Kidney (tissue), 14 donors: ENCODE measurements around the gene AGXT. TPM values are rescaled to one million over a fixed set of nuclear protein-coding genes. Genes with fewer than 3 reads are reported as not detected.

Experiments
- DNase-seq, 5 donors: peaks; one replicate each; pipeline ENCODE4 v3.0.0-alpha.2; 2013 to 2020
- FAIRE-seq: peaks from 2 replicates; lab custom pipeline; 2012; peaks lifted over from hg19 to GRCh38; lab: Jason Lieb, UNC
- H3K27ac ChIP-seq, 2 donors: one replicate each; pipeline ENCODE4 v1.7.0; 2013; ENCODE audit warnings: low read depth in 2 of 2, low read length in 2 of 2, inconsistent platforms in 1 of 2
- H3K27me3 ChIP-seq: one replicate; pipeline ENCODE4 v1.7.1; 2013; ENCODE audit warnings: low read length, inconsistent platforms; ENCODE audit not compliant: control insufficient read depth, insufficient read depth
- H3K36me3 ChIP-seq, 3 donors: one replicate each; pipeline versions ENCODE4 v1.7.0 to v1.7.1; 2013; ENCODE audit warnings: low read length in 3 of 3, control low read depth in 1 of 3, inconsistent platforms in 1 of 3; ENCODE audit not compliant: insufficient read depth in 3 of 3, control insufficient read depth in 2 of 3
- H3K4me1 ChIP-seq, 3 donors: one replicate each; pipeline versions ENCODE4 v1.7.0 to v1.7.1; 2013; ENCODE audit warnings: low read length in 3 of 3, inconsistent platforms in 1 of 3, low read depth in 1 of 3; ENCODE audit not compliant: control insufficient read depth in 2 of 3, insufficient read depth in 2 of 3
- H3K4me3 ChIP-seq, 3 donors: one replicate each; pipeline versions ENCODE4 v1.7.0 to v1.8.1; 2013; ENCODE audit warnings: low read length in 3 of 3, control low read depth in 1 of 3, inconsistent platforms in 1 of 3
- H3K9ac ChIP-seq, 3 donors: one replicate each; pipeline versions ENCODE4 v1.7.0 to v1.7.1; 2013; ENCODE audit warnings: low read length in 3 of 3, control low read depth in 1 of 3, inconsistent platforms in 1 of 3
- H3K9me3 ChIP-seq, 3 donors: one replicate each; pipeline versions ENCODE4 v1.7.0 to v1.7.1; 2013; ENCODE audit warnings: low read length in 3 of 3, control low read depth in 1 of 3, inconsistent platforms in 1 of 3; ENCODE audit not compliant: control insufficient read depth in 2 of 3, insufficient read depth in 1 of 3
- intact Hi-C: fragments of 100-400 bp; cut with DNase I; formaldehyde crosslinking; loops from one replicate; pipeline ENCODE4 v1.11.1; 2022
- polyA plus RNA-seq: library from polyadenylated mRNA; stranded (reverse); fragments of 350-450 nt; fragmentation: Illumina TruSeq; extraction: RNeasy Lipid Tissue Mini Kit (QIAGEN cat#74804); gene quantifications from one replicate; pipeline ENCODE4 v1.2.3, GENCODE V29; 2014; ENCODE audit warnings: low read depth, low replicate concordance; ENCODE audit not compliant: insufficient read depth
- total RNA-seq: library from RNA; stranded (reverse); fragmentation: NEBNext Ultra II Directional; extraction: Animal tissue kit (Norgen Biotek cat#: 25700); gene quantifications from one replicate; pipeline ENCODE4 v1.2.1, GENCODE V29; 2021
- TF ChIP-seq, protein P1 (sequence below): IDR thresholded peaks from 3 replicates; pipeline ENCODE4 v1.5.1; 2012; ENCODE audit warnings: mild to moderate bottlenecking, moderate library complexity, borderline replicate concordance; ENCODE audit not compliant: insufficient read depth; ENCODE audit errors: extremely low read depth
- donor health status: control.
- donor health status: control.
- donor health status: control.
- donor health status: control.
- donor health status: control.
- donor health status: DM: yes; HTN: yes; CAD: no.
- donor health status: Normal renal cell carcinoma (clear cell type).

AGXT gene
- total and polyA plus RNA-seq, 2 donors from 2014 or later: 0.09 to 12.5 TPM

DNA sequence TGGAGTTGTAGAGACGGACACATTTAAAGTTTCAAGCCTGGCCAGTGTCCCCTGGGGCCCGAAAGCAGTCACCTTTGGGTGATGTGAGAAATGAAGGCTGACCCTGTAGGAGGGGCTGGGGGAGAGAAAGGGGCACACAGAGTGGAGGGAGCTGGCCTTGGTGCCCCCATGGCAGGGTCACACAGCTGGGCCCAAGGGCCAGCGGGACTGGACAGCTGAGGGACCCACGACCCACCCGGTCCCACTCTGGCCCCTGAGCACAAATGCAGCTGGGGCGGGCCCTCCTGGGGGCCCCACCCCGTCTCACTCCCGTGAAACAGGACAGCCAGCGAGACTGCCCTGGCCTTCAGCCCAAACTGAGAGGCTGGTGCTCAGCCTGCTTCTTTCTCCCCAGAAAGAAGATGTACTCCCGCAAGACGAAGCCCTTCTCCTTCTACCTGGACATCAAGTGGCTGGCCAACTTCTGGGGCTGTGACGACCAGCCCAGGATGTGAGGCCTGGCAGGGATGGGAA, 6.1 kb downstream of the AGXT start:
- Histone ChIP-seq H3K4me3 (no peak overlapping the region), H3K9ac (no peak overlapping the region), H3K27ac (peak overlapping the region; percentile 8 to 65), H3K27me3 (no peaks in the 10 kb centered on the region), H3K36me3 (no peaks in the 10 kb centered on the region), H3K9me3 (no peaks in the 10 kb centered on the region), H3K4me1 (peaks cover 0 to 13% (median 0%) of the 10 kb centered on the region in 3 donors)
- TF ChIP-seq, protein P1, sequence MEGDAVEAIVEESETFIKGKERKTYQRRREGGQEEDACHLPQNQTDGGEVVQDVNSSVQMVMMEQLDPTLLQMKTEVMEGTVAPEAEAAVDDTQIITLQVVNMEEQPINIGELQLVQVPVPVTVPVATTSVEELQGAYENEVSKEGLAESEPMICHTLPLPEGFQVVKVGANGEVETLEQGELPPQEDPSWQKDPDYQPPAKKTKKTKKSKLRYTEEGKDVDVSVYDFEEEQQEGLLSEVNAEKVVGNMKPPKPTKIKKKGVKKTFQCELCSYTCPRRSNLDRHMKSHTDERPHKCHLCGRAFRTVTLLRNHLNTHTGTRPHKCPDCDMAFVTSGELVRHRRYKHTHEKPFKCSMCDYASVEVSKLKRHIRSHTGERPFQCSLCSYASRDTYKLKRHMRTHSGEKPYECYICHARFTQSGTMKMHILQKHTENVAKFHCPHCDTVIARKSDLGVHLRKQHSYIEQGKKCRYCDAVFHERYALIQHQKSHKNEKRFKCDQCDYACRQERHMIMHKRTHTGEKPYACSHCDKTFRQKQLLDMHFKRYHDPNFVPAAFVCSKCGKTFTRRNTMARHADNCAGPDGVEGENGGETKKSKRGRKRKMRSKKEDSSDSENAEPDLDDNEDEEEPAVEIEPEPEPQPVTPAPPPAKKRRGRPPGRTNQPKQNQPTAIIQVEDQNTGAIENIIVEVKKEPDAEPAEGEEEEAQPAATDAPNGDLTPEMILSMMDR: no peak
- DNase-seq (peak in 1 of 5 donors; percentile 54), FAIRE-seq (no peak)
- intact Hi-C loops: no loop called here

DNA sequence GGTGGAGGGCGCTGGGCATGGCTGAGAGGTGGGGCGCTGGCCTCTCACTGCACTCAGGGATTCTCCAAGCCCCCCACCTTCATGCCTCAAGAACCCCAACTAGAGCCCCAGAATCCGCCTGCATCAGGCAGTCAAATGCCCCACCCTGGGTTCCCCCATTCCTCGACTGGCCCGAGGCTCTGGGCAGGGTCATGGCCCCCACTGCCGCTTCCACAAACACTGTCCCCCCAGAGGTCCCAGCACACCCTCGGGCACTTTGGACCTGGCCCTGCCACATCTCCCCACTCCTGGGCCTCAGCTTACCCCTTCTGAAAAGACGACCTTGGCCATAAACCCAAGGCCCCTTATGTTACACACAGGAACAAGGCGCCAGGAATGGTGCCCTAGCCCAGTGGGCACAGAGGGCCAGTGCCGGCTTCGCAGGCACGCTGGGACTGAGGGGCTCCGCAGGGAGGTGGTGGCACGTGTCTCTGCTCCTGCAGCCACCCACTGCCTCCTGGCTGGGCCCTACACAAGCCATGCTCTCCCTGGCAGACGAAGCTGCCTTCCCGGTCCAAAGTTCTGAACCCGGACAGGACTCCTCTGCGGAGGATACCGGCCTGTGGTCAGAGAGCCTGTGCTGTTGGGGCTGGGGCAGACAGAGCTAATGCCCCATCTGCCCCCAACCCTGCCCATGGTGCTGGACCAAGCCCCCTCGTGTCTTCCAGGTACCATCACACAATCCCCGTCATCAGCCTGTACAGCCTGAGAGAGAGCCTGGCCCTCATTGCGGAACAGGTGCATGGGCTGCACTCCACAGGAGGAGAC, 6.8 kb downstream of the AGXT start:
- Histone ChIP-seq H3K27me3 (no peaks in the 10 kb centered on the region), H3K4me3 (no peak overlapping the region), H3K27ac (peak overlapping the region in 1 of 2 donors; percentile 53), H3K9me3 (no peaks in the 10 kb centered on the region), H3K36me3 (no peaks in the 10 kb centered on the region), H3K9ac (no peak overlapping the region), H3K4me1 (peaks cover 0 to 13% (median 0%) of the 10 kb centered on the region in 3 donors)
- FAIRE-seq: no peak
- intact Hi-C loops: no loop called here
- TF ChIP-seq, protein P1: no peak
- peak in 2 of 5 donors; percentile 26 to 52 for DNase-seq

DNA sequence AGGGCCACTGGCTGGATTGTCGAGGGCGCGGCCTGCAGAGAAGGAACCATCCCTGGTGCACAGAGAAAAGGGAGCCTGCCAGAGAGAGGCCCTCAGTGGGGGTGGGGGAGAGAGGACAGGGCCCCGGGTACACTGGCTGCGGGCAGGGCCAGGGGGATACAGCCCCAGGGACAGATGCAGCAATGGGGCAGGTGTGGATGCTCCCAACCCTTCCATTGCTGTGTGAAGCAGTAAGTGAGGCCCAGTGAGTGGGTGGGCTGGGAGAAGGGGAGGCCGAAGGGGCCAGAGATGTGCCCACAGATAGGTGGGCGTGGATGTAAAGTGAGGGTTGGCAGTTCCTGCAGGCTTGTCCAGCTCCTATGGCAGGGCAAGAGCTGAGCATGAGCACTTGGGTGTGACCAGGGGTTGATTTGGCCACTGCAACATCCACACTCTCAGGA, 7.4 kb downstream of the AGXT start:
- intact Hi-C loops: no loop called here
- Histone ChIP-seq H3K9ac (no peak overlapping the region), H3K9me3 (no peaks in the 10 kb centered on the region), H3K36me3 (no peaks in the 10 kb centered on the region), H3K27ac (peak overlapping the region in 1 of 2 donors; percentile 53), H3K27me3 (no peaks in the 10 kb centered on the region), H3K4me3 (no peak overlapping the region), H3K4me1 (peaks cover 0 to 13% (median 0%) of the 10 kb centered on the region in 3 donors)
- FAIRE-seq (no peak), DNase-seq (peak in 2 of 5 donors; percentile 30 to 47)
- TF ChIP-seq, protein P1: no peak
